GM23338 (cell line): ENCODE results near the gene MEF2A.

ENCODE experiments used
- CREB1 ChIP-seq: fragments of 250-450 bp; sonication (Bioruptor Pico); IDR thresholded peaks from 2 replicates; pipeline ENCODE4 v1.5.0; 2020; ENCODE audit warnings: low read depth, mild to moderate bottlenecking, moderate library complexity
- EZH2 ChIP-seq: fragments of 200-600 bp; sonication (generic); IDR thresholded peaks from one replicate; pipeline ENCODE4 v1.8.0; 2017; ENCODE audit warnings: antibody characterized with exemption, mild to moderate bottlenecking, low read depth; ENCODE audit not compliant: unreplicated experiment
- EZH2phosphoT487 ChIP-seq: fragments of 200-600 bp; sonication (generic); IDR thresholded peaks from one replicate; pipeline ENCODE4 v1.8.1; 2018; ENCODE audit warnings: antibody characterized with exemption; ENCODE audit not compliant: unreplicated experiment
- ZNF114 ChIP-seq: fragments of 250-450 bp; sonication (Bioruptor Pico); IDR thresholded peaks from 2 replicates; pipeline ENCODE4 v1.5.0; 2020; ENCODE audit warnings: mild to moderate bottlenecking, moderate library complexity
- TF ChIP-seq, protein P1 (sequence below), 2 experiments: fragments of 200-600 bp in 1 of 2; sonication (generic) in 1 of 2; conservative IDR thresholded peaks; 2 replicates each; pipeline versions ENCODE4 v1.5.1 to v1.6.1; 2016 to 2017; ENCODE audit warnings: antibody characterized with exemption in 2 of 2, low read depth in 2 of 2, mild to moderate bottlenecking in 2 of 2, moderate library complexity in 1 of 2

DNA sequence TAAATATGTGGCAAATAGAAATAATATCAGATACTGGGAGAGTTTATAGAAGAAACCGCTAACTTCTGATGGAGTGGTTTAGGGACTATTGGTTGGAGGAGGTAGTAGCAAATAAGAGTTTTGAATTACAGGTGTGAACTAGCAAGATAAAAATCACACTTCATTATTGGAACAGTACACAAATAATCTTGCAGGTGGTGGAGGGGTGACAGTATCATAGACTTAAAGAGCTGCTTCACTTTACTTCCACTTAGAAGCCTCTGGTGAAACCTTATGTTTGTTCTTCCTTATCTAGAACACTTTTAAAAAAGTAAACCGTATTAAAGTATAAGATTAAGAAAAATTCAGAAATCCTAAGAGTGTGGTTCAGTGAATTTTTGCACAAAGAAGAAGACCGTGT, 69.4 kb downstream of the MEF2A start:
- TF ChIP-seq CREB1 (CRISPR knock-in tag) = no peak
- TF ChIP-seq, protein P1, sequence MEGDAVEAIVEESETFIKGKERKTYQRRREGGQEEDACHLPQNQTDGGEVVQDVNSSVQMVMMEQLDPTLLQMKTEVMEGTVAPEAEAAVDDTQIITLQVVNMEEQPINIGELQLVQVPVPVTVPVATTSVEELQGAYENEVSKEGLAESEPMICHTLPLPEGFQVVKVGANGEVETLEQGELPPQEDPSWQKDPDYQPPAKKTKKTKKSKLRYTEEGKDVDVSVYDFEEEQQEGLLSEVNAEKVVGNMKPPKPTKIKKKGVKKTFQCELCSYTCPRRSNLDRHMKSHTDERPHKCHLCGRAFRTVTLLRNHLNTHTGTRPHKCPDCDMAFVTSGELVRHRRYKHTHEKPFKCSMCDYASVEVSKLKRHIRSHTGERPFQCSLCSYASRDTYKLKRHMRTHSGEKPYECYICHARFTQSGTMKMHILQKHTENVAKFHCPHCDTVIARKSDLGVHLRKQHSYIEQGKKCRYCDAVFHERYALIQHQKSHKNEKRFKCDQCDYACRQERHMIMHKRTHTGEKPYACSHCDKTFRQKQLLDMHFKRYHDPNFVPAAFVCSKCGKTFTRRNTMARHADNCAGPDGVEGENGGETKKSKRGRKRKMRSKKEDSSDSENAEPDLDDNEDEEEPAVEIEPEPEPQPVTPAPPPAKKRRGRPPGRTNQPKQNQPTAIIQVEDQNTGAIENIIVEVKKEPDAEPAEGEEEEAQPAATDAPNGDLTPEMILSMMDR (conservative IDR thresholded peaks at IDR 0.05; ENCODE audit: low read depth in 2 of 2) = no peak
- no peak for TF ChIP-seq EZH2phosphoT487
- TF ChIP-seq EZH2 = no peak
- TF ChIP-seq ZNF114 = no peak
